Thymus (tissue), 11 donors: ENCODE data around the gene CYP27A1. TPM values are rescaled to one million over a fixed set of nuclear protein-coding genes. Genes with fewer than 3 reads are reported as not detected.

Experiments
- DNase-seq, 9 donors: peaks; one replicate each; pipeline ENCODE4 v3.0.0-alpha.2; 2013; ENCODE audit warnings: low spot score in 9 of 9, low read depth in 6 of 9, missing footprints in 1 of 9
- H3K27ac ChIP-seq, 2 donors: one replicate each; pipeline ENCODE4 v1.5.1; 2013; ENCODE audit warnings: control low read depth in 1 of 2, low read depth in 1 of 2, low read length in 1 of 2, mild to moderate bottlenecking in 1 of 2, moderate library complexity in 1 of 2
- H3K27me3 ChIP-seq, 2 donors: one replicate each; pipeline ENCODE4 v1.5.1; 2013; ENCODE audit warnings: low read length in 1 of 2; ENCODE audit not compliant: control insufficient read depth in 2 of 2, insufficient read depth in 1 of 2
- H3K36me3 ChIP-seq, 2 donors: one replicate each; pipeline ENCODE4 v1.5.1; 2013; ENCODE audit warnings: low read length in 1 of 2, mild to moderate bottlenecking in 1 of 2, moderate library complexity in 1 of 2; ENCODE audit not compliant: control insufficient read depth in 2 of 2, insufficient read depth in 2 of 2
- H3K4me1 ChIP-seq, 2 donors: one replicate each; pipeline ENCODE4 v1.5.1; 2013; ENCODE audit warnings: low read length in 2 of 2; ENCODE audit not compliant: control insufficient read depth in 2 of 2, insufficient read depth in 2 of 2
- H3K4me3 ChIP-seq, 2 donors: one replicate each; pipeline ENCODE4 v1.5.1; 2013; ENCODE audit warnings: low read length in 2 of 2, control low read depth in 1 of 2, mild to moderate bottlenecking in 1 of 2
- H3K9me3 ChIP-seq, 2 donors: one replicate each; pipeline ENCODE4 v1.5.1; 2013; ENCODE audit warnings: low read length in 1 of 2, mild to moderate bottlenecking in 1 of 2; ENCODE audit not compliant: control insufficient read depth in 2 of 2, insufficient read depth in 1 of 2
- WGBS: extraction: QIAGEN DNeasy Blood & Tissue Kit; methylation state at CpG from one replicate; pipeline ENCODE4 v1.1.7; 2013; 5-methylcytosine and 5-hydroxymethylcytosine counted together
- polyA plus RNA-seq: library from polyadenylated mRNA; stranded (reverse); fragments of 200-250 nt; gene quantifications from one replicate; pipeline ENCODE4 v1.2.3, GENCODE V29; 2013
- total RNA-seq: library from RNA; stranded (reverse); fragments of 120-200 nt; gene quantifications from one replicate; pipeline ENCODE4 v1.2.4, GENCODE V29; 2013
- donor health status: healthy.

CYP27A1 gene
- total and polyA plus RNA-seq, 2 donors = 21.9 to 24.7 TPM

DNA sequence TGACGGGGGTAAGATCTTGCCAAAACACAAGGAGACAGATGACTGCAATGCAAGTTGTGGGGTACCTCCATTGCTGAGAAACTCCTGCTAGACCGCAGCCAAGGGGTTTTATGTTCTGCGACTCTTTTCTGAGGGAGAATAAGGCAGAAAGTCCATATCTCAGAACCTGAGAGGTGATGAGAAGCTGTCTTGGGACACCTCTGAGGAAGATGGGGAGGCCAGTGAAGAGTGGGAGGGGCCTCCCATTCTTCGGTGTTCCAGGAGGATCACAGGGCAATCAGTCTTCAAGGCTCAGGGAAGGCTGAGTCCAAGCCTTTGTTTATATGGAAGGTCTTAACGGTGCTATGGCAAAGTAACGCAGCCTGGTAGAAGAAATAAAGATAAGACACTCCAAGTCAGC lies 18.0 kb downstream of the CYP27A1 start:
- WGBS = 68% methylated on average over 6 of the region's 6 CpGs
- H3K27ac ChIP-seq = no peak overlapping the region

GRCh38 chr2:218802386-218802994 lies 20.5 kb downstream of the CYP27A1 start:
- DNase-seq = no peak
- H3K27me3 ChIP-seq = peaks cover 0 to 29% of the 10 kb centered on the region in 2 donors
- H3K4me1 ChIP-seq = no peaks in the 10 kb centered on the region
- H3K4me3 ChIP-seq = no peak overlapping the region
- no peak overlapping the region for H3K27ac ChIP-seq
- peaks cover 0 to 2% of the 10 kb centered on the region in 2 donors for H3K9me3 ChIP-seq
- H3K36me3 ChIP-seq = no peaks in the 10 kb centered on the region
- 19% methylated on average over 4 of the region's 4 CpGs for WGBS

More for the DNA sequence above, 18.0 kb downstream of the CYP27A1 start:
- peaks cover 0 to 2% of the 10 kb centered on the region in 2 donors for H3K9me3 ChIP-seq
- no peak for DNase-seq
- H3K4me1 ChIP-seq = no peaks in the 10 kb centered on the region
- peaks cover 0 to 22% of the 10 kb centered on the region in 2 donors for H3K27me3 ChIP-seq
- H3K4me3 ChIP-seq = no peak overlapping the region
- H3K36me3 ChIP-seq = no peaks in the 10 kb centered on the region

DNA sequence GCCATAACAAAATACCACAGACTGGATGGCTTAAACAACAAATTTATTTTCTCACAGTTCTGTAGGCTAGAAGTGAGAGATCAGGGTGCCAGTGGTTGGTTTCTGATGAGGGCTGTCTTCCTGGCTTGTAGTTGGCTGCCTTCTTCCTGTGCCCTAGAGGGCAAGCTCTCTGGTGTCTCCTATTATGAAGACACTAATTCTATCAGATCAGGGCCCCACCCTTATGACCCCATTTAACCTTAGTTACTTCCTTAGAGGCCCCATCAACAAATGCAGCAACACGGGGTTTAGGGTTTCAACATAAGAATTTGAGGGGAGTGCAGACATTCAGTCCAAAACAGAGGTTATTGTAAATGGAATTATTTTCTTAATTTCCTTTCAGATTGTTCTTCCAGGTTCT lies 22.9 kb downstream of the CYP27A1 start:
- Histone ChIP-seq H3K4me1 (no peaks in the 10 kb centered on the region), H3K27ac (no peak overlapping the region)
- WGBS = 94% methylated on average over 1 of the region's 1 CpG

GRCh38 chr2:218805627-218806026 lies 23.7 kb downstream of the CYP27A1 start:
- Histone ChIP-seq H3K27me3 (peaks cover 0 to 16% of the 10 kb centered on the region in 2 donors), H3K27ac (peak overlapping the region; percentile 37 to 72), H3K9me3 (peaks cover 0 to 2% of the 10 kb centered on the region in 2 donors), H3K4me3 (no peak overlapping the region), H3K4me1 (no peaks in the 10 kb centered on the region), H3K36me3 (no peaks in the 10 kb centered on the region)
- WGBS = 91% methylated on average over 3 of the region's 3 CpGs
- DNase-seq = peak in 1 of 9 donors; percentile 22

More for the DNA sequence above, 22.9 kb downstream of the CYP27A1 start:
- Histone ChIP-seq H3K9me3 (peaks cover 0 to 2% of the 10 kb centered on the region in 2 donors), H3K27me3 (peaks cover 0 to 20% of the 10 kb centered on the region in 2 donors), H3K4me3 (no peak overlapping the region), H3K36me3 (no peaks in the 10 kb centered on the region)
- no peak for DNase-seq

DNA sequence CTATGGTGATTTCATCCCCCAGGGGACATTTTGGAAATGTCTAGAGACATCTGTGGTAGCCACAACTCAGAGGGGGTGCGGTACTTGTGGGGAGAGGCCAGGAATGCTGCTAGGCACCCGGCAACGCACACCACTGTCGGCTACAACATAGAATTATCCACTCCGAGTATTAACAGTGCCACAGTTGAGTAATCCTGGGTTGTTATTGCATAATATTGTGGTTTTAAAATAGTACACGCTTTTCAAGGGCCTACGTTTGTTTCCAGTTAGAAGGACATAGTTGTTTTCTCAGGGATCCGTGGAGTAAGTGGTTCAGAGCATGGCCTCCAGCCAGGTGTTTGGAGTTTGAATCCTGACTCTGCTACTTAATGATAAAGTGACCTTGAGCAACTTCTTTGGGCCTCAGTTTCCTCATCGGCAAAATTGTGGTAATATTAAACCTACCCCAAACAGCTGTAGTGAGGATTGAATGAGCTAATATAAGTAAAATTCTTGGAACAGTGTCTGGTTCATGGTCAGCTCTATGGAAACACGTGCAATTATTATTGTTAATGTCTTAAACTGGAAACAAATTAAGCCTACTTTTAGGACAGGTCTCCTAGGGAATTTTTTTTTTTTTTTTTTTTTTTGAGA lies 24.5 kb downstream of the CYP27A1 start:
- Histone ChIP-seq H3K4me1 (no peaks in the 10 kb centered on the region), H3K4me3 (no peak overlapping the region), H3K27ac (peak overlapping the region; percentile 72 to 81), H3K9me3 (peaks cover 0 to 2% of the 10 kb centered on the region in 2 donors), H3K36me3 (no peaks in the 10 kb centered on the region), H3K27me3 (peaks cover 0 to 16% of the 10 kb centered on the region in 2 donors)
- DNase-seq = peak in 1 of 9 donors; percentile 20
- 38% methylated on average over 10 of the region's 10 CpGs for WGBS

DNA sequence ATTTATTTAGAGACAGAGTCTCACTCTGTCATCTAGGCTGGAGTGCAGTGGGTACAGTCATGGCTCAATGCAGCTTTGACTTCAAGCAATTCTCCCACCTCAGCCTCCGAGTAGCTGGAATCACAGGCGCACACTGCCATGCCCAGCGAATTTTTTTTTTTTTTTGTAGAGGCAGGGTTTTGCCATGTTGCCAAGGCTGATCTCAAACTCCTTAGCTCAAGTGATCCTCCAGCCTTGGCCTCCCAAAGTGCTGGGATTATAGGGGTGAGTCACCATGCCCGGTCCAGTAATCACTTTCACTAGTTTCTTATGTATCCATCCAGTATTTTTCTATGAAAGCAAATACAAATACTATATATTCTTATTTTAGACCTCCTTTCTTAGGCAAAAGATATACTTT lies 25.7 kb downstream of the CYP27A1 start:
- Histone ChIP-seq H3K9me3 (peaks cover 0 to 2% of the 10 kb centered on the region in 2 donors), H3K27me3 (peaks cover 0 to 12% of the 10 kb centered on the region in 2 donors), H3K4me1 (no peaks in the 10 kb centered on the region), H3K4me3 (no peak overlapping the region), H3K36me3 (no peaks in the 10 kb centered on the region), H3K27ac (no peak overlapping the region)
- 94% methylated on average over 4 of the region's 4 CpGs for WGBS
- no peak for DNase-seq

DNA sequence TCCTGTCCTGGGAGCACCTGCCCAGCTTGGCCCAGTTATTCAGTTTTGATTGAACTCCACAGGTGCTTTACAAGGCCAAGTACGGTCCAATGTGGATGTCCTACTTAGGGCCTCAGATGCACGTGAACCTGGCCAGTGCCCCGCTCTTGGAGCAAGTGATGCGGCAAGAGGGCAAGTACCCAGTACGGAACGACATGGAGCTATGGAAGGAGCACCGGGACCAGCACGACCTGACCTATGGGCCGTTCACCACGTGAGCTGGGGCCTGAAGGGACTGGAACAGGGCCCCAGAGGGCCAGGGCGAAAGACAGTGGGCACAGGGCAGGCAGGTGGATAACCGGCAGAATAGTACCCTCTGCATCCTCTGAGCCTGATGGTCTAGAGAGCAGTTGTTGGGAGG lies 27.6 kb downstream of the CYP27A1 start:
- Histone ChIP-seq H3K4me3 (no peak overlapping the region), H3K36me3 (no peaks in the 10 kb centered on the region), H3K27ac (no peak overlapping the region), H3K4me1 (no peaks in the 10 kb centered on the region), H3K27me3 (peaks cover 0 to 11% of the 10 kb centered on the region in 2 donors), H3K9me3 (peaks cover 0 to 2% of the 10 kb centered on the region in 2 donors)
- no peak for DNase-seq
- WGBS = 91% methylated on average over 12 of the region's 12 CpGs

- Histone ChIP-seq H3K4me3 (no peak overlapping the region), H3K36me3 (no peaks in the 10 kb centered on the region), H3K9me3 (no peaks in the 10 kb centered on the region), H3K4me1 (no peaks in the 10 kb centered on the region), H3K27ac (no peak overlapping the region), H3K27me3 (peaks cover 0 to 12% of the 10 kb centered on the region in 2 donors)
- 62% methylated on average over 2 of the region's 2 CpGs for WGBS
- no peak for DNase-seq
These were observed 28.3 kb downstream of the CYP27A1 start for GRCh38 chr2:218810256-218810655.

DNA sequence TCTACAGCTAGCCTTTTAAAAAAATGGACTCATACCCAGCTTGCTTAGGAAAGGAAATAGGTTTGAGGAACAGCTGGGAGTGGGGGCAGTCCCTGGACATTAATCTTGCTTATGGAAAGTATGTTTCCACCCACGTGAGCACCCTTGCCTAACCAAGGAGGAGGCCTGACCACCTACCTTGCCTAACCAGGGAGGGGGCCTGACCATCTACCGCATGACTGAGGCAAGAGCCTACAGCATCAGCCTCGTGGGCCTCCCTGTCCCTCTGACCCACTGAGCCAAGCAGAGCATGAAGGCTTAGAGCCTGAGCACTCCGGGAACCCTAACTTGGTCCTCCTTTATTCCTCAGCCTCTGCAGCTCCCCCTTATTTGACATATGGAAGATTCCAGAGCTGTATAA lies 29.4 kb downstream of the CYP27A1 start:
- Histone ChIP-seq H3K9me3 (no peaks in the 10 kb centered on the region), H3K27me3 (peaks cover 0 to 6% of the 10 kb centered on the region in 2 donors), H3K27ac (no peak overlapping the region), H3K36me3 (no peaks in the 10 kb centered on the region), H3K4me3 (no peak overlapping the region), H3K4me1 (no peaks in the 10 kb centered on the region)
- 72% methylated on average over 4 of the region's 4 CpGs for WGBS
- DNase-seq = no peak
